Stromal cell of bone marrow (primary cell): ENCODE results near the gene PICK1.

Experiments used
- DNase-seq: peaks from one replicate; pipeline ENCODE4 v3.0.0-alpha.2; 2012; ENCODE audit warnings: low read depth

PICK1 gene

DNA sequence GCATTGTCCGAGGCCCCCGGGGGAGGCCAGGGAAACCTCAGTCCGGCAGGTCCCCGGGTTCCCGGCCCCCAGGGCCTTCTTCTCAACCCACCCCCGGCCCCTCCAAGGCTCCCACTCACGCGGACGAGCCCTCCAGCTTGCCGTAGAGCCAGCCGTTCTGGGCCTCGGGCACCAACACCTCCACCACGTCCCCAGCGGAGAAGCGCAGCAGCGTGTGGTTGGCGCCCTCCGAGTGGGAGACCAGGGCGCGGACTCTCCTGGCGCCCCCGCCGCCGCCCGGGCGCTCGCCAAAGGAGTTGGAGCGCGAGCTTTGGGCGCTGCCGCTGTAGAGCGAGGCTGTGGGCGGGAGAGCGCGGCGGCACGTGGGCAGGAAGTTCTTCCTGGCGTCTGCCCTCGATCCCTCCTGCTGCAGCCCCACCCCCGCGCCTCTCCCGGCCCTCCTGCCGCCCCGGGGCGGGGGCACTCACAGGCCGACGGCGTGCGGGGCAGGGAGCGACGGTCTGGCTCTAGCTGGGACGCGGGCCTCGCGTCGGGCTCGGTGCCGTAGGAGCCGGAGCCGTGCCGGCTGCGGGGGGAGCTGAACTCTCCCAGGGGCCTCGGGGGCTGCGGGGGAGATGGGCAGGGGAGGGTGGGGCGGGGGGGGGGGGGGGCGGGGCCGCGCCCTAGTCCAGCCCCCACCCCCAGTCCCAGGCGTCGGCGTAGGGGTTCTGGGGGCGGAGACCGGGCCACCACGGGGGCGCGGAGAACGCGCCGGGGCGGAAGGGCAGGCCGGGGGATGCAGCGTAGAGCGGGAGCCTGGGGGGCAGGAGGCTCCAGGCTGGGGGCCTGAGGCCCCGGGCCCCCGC, 31.6 kb downstream of the PICK1 start:
- DNase-seq: no peak

DNA sequence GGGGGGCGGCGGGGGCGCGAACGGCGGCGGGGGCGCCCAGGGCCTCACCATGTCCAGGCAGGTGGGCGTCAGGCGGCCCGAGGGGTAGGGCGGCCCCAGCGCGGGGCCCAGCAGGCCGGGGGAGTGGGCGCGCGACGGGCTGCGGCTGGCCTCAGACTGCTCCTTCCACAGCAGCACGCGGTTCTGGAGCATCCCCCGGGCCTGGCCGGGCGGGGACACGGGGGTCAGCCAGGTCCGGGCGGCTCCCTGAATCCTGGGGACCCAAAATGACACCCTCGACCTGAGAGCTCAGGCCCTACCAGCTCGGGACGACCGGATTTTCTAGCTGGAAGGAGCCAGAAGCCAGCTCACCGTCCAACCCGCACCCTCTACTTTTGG, 32.3 kb downstream of the PICK1 start:
- DNase-seq: no peak

DNA sequence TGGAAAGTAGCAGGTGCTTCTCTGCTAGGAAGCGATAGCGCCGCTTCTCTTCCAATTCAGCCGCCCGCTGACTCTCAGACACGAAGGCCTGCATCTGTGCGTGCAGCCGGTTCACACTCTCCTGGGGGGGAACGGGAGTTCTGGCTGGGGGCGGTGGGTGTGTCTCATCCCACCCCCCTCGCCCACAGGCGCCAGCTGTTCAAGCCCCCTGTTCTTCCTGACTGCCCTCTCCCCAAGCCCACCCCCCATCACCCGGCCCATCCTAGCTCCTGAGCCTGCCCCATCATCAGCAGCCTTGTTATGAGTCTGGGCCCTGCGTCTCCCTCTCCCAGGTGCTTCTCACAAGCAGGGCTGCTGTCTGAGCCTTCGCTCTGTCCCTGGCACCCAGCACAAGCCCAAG, 39.9 kb downstream of the PICK1 start:
- no peak for DNase-seq

DNA sequence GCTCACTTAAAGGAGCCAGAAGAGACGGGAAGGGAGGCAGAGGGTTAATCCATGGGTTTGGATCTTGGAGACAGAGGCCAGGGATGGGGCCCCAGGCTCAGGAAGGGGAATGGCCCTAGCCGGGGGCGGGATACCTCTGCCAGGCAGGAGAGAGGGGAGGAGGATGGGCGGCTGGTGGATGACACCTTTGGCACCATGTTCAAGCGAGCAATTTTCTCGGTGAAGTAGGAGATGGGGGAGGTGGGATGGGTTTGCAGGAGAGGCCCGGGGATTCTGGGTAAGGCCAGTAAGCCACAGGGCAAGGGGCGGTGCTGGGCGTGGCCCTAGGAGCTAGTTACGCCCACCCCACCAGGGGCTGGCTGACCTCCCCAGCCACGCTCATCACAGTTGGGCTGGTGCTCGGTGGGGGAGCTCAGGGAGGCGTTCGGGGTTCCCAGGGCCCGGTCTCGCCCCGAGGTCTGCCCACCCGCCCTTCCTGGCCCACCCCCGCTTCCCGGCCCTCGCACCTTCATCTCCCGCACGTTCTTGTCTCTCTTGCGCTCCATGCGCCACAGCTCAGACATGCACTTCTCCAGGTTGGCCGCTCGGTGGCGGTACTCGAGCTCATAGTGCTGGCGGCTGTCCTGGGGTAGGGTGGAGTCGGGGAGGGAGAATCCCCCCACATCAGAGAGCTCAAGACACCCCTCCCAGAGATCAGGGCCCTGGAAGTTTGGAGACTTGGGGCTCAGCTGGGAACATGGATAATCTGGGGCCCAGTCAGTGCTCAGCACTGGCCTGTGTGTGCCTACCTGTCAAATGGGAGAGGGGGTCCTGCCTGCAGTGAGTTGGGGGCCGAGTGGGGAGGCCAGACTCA, 40.6 kb downstream of the PICK1 start:
- DNase-seq: no peak

DNA sequence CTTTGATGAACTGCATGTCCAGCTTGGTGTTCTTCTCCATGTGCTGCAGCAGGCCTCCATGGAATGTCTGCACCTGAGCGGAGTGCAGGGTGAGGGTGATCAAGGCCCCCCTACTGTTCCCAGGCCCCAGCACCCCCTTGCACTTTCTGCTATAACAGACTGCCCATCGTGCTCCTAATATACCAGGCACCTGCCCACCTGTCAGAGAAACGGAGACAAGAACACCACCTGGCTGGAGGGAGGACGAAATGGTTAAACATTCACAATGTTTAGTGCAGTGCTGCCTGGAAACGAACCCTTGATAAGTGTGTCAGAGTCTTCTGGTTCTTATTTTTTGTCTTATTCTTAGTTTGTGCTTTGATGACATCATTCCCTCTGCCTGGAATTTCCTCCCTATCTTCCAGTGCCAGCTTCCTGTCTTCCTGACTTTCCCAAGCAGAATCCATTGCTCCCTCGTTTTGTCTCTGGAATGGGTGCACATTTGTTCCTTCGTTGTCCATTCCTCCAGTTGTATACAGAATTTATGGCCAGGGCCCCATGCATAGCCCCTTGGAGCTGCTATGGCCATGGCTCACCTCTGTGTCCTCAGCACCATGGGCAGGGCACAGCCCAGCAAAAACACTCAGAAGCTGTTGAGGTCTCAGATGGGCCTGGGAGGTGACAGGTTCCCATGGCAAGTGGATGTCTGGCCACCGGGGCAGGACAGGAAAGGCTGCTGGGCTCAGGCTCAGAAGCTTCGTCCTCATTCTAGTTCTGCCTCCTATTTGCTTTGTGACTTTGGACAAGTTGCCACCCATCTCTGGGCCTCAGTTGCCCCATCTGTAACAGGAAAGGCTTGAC, 41.4 kb downstream of the PICK1 start:
- peak; percentile 45 for DNase-seq

DNA sequence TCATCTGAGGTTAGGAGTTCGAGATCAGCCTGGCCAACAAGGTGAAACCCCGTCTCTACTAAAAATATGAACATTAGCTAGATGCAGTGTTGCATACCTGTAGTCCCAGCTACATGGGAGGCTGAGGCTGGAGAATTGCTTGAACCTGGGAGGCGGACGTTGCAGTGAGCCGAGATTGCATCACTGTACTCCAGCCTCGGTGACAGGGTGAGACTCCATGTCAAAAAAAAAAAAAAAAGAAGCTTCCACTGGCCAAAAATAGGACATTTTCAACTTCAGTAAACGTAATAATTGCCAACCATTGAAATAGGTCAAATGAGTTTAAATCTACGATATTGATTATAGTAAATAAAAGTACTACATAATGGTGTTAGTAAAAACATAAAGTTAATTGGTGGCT, 46.4 kb downstream of the PICK1 start:
- no peak for DNase-seq

DNA sequence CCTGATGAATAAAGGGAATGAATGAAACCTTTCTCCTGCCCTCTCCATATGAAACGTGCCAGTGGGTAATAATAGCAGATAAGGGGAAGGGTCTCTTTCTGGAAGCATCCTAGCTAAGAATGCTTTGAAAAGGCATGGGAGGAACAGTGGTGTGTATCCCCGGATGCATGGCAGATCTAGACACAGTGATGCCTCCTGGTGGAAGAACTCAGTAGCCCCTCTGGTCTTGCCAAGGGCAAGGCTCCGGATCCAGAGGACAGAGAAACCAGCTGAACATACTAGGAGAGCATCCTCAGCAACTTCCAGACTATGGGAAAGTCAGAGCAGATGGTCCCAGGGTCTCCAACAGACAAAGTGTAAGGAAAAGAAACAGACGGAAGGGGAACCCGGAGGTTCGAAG, 46.9 kb downstream of the PICK1 start:
- DNase-seq: no peak

DNA sequence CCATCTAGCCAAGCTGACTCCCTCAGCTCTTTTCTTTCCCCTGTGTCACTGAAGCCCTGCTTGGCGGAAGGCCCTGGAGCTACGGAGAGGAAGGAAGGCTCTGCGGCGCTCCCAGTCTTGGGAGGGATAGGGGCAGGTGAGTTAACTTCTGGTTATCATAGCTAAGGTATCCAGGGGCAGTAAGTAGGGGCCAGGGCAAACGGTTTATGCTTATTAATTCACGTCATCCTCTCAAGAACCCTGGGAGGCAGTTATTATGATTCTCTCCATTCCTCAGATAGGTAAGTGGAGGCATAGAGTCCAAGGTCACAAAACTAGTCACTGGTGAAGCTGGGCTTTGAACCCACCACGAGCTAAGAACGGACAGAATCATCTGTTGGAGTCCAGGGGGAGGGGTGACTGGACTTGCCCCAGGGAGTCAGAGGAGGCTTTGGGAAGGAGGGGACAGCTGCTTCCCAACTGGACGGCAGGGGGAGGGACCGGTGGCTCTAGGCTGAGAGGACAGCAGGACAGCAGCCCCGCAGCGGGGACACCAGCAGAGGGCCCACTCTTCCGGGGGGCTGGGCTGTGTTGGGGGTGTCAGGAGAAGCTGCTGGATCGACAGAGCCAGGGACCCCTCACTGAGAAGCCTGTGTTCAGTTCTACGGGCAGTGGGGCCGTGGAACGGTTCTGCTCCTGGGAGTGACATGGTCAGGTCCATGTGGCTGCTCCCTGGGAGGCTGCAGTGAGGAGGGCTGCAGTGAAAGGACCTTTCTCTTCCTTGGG, 49.8 kb downstream of the PICK1 start:
- no peak for DNase-seq

GRCh38 chr22:38107692-38108515, 50.7 kb downstream of the PICK1 start:
- DNase-seq: no peak

DNA sequence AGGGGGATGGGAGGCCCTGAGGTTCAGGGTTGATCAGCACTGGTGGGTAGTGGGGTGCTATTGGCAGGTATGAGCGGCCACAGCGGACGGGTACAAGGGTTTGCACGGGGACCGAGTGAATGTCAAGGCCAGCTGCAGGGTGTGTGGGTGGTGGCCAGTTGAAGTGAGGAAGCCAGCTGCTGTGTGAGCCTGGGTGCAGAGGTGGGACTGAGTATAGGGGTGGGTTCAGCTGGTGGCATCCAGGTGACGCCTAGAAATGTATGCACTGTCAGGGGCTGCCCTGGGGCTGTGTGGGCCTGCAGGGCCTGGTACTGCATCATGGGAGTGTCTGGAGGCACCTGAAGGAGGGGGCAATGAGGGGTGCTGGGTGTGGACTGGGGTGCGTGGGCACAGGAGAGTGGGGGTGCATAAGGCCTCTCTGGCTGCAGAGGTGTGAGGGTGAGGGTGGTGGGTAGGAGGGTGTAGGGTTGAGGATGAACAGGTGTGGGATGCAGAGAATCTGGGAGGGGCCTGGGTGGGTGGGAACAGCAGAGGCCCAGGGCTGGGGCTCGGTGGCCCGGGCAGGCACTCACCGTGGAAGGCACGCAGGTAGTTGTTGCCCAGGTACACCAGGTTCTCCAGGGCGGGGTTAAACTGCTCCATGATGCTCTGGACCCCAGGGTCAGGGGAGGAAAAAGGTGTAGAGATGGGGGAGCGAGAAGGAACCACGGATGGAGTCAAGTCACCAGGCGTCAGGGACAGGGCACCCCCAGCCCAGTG, 51.5 kb downstream of the PICK1 start:
- no peak for DNase-seq

DNA sequence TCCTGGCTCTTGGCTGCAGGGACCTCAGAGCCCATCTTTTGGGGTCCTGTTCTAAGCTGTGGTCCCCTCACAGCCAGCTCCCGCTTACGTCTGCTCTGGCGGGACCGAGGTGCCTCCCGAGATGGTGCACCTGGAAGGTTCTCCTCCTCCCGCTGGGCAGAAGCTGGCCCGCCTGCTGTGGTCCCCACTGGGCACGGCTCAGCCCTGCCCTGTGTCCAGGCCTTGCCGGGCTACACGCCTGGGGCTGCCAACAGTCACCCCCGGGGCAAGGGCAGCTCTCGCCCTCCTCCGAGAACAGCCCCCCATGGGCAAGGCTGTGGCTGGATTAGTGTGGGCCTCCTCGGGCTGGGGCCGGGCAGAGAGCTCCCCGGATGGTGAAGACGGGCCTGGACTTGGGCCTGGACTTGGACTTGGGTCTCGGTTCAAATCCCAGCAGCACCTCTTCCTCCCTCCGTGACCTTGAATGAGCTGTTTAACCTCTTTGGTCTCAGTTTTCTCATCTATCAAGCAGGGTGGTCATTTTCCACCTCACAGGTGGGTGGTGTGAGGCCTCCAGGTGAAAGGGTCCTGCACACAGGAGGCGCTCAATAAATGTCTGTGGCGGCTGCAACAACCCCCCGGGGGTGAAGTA, 52.3 kb downstream of the PICK1 start:
- no peak for DNase-seq

DNA sequence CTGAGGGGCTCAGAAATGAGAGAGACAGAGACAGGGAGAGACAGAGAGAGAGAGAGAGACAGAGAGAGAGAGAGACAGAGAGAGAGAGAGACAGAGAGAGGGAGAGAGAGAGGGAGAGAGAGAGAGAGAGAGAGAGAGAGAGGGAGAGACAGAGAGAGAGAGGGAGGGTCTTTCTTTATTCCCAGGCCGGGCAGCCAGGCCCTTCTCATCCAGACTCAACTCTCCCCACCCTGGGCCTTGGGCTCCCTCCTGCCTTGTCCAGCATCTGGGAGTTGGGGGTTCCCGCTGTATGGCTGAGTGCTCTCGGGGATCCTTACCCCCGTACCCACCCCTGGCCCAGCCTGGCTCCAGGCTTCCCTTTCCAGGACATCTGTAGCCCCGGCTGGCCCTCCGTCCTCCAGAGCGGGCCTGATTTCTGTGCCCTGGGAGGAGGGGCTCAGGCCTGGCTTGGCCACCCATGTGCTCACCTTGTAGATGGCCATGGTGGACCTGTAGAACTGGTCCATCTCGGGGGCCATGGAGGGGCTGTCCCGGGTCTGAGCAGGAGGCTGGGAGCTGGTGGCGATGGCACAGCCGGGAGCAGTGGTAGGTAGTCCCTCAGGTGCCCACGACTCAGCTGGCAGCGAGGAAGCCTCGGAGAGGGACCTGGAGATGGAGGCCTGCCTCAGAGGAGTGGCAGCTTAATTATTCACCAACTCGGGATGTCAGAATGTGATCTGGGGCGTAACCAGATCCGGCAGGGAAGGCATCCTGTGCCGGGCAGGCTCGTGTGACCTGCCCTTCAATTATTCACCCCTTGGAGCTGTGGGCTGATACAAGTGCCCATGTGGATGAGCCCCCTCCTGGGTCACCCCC, 53.0 kb downstream of the PICK1 start, which contains the start of gene BAIAP2L2:
BAIAP2L2 (minus strand) TSS at position 677 of the 855 bp plus-strand sequence; CDS start at position 518, 159 bp downstream.
- no peak for DNase-seq

- no peak for DNase-seq
Observed at GRCh38 chr22:38110863-38111852, 54.0 kb downstream of the PICK1 start.

- DNase-seq: no peak
Observed at GRCh38 chr22:38111925-38112355, 54.7 kb downstream of the PICK1 start.

GRCh38 chr22:38112381-38112780, 55.2 kb downstream of the PICK1 start:
- no peak for DNase-seq

- DNase-seq: peak; percentile 45
Observed at GRCh38 chr22:38114484-38115398, 57.5 kb downstream of the PICK1 start.
